ENCODE data around the gene MAOA.
"Not testable (repeated sequence)": the region's sequence is repeated elsewhere in the genome, so short reads cannot be mapped to it uniquely, and the experiment has no call there.

The MAOA gene

GRCh38 chrX:43718546-43718945, 62.4 kb downstream of the MAOA start:
- DNase-seq, result no peak

- DNase-seq, result no peak
Measured at GRCh38 chrX:43718956-43719355, 62.9 kb downstream of the MAOA start.

DNA sequence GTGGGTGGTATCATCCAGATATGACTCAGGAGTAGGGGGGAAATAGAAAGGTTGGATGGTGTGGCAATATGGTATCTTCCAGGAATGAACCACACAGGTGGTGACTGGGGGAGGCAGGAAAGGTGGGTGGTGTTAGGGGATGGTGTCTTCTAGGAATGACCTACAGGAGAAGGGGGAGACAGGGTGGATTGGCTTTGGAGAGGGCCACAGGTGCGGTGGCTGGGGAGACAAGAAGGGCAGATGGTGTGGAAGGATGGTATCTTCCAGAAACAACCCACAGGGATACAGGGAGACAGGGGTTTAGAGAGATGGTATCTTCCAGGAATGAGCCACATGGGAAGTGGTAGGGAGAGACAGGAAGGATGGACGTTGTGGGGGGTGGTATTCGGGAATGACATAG, 64.0 kb downstream of the MAOA start:
- DNase-seq, result no peak

GRCh38 chrX:43720961-43721360, 64.9 kb downstream of the MAOA start:
- no peak for DNase-seq

DNA sequence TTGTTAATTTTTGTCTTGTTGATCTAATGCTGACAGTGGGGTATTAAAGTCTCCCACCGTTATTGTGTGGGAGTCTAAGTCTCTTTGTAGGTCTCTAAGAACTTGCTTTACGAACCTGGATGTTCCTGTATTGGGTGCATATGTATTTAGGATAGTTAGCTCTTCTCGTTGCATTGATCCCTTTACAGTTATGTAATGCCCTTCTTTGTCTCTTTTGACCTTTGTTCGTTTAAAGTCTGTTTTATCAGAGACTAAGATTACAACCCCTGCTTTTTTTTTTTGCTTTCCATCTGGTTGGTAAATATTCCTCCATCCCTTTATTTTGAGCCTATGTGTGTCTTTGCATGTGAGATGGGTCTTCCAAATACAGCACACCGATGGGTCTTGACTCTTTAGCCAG, 69.1 kb downstream of the MAOA start:
- not testable (repeated sequence) for DNase-seq

- not testable (repeated sequence) for DNase-seq
Measured at GRCh38 chrX:43727254-43727653, 71.2 kb downstream of the MAOA start.

- no peak for DNase-seq
Measured at GRCh38 chrX:43728002-43728401, 71.9 kb downstream of the MAOA start.

DNA sequence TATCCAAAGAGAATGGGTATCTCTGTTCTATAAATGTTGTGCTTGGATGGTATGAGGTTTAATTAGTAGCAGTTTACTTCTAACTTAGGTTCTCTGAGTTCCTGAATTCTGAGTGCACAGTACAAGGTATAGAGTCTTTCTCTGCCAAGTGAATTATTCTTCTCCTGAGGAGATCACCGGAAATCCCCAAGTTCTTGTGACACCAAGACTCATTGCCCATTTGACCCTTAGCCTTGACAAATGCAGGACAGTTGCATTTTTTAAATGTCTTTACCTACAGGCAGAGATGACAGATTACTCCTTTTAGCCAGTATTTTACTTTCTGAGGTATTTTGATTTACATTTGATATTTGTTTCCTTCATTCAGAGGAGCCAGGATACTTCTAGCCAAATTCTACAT, 72.9 kb downstream of the MAOA start:
- no peak for DNase-seq

DNA sequence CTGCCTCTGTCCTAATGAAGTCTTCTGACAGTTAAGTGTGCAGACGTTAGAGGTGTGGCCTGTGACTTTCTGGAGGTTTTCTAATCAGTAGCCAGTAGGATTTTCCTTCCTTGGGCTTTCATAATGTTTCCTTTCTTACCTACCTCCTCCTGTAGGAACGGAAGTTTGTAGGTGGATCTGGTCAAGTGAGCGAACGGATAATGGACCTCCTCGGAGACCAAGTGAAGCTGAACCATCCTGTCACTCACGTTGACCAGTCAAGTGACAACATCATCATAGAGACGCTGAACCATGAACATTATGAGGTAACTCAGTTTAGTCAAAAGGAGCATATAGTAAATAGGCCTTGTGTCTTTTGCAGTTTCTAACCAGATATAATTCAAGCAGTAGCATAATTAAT, 75.0 kb downstream of the MAOA start:
- no peak for DNase-seq

- DNase-seq, result no peak
Measured at GRCh38 chrX:43733699-43734098, 77.6 kb downstream of the MAOA start.

- no peak for DNase-seq
Measured at GRCh38 chrX:43734444-43734843, 78.3 kb downstream of the MAOA start.

DNA sequence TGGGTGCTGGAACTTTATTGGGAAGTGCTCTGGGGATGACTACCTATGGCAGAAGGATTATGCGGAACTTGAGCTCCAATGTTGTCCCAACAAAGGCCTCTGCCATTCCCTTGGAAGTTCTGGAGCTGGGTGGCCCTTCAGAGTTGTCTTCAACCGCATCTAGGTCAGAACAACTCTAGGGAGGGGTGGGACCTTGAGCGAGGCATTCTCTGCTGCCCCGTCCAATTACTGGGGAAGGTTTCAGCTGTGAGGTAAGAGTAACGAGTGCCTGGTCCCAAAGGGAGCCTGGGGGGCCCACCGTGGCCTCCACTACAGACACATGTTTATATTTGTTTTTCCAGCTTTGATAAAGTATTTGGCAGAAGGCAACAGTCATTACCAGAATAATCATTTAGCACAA, 79.4 kb downstream of the MAOA start:
- no peak for DNase-seq

GRCh38 chrX:43735957-43736356, 79.9 kb downstream of the MAOA start:
- no peak for DNase-seq

DNA sequence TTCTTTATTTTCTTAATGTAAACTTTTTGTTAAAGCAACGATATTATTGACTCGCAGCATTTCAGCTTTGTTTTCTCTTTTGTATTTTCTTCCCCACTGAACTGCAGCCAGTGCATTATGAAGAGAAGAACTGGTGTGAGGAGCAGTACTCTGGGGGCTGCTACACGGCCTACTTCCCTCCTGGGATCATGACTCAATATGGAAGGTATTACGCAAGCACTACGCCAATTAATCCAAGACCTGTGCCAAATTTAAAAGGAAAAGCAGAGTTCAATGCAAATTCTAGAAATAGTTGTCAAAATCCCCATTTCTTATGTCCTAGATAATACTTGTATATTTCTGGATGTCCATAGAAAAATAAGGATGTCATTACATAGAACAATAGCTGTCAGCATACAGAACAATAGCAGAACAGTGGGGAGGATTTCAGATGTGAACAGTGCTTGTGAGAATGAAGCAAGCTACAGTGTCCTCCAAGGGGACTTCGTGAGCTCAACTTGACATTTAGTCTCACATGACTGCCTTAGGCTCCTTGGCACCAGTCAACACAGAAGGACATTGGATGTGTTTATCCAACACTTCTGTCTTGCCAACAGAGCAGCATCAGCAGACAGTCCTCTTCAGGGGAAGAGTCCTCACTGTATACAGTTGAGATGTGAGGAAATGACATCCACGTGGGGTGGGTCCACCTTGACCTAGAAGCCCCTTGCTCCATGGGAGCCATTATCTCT, 85.9 kb downstream of the MAOA start:
- no peak for DNase-seq

GRCh38 chrX:43743100-43743822, 87.2 kb downstream of the MAOA start:
- DNase-seq, result peak; percentile 2

- DNase-seq, result no peak
Measured at GRCh38 chrX:43744284-43744683, 88.2 kb downstream of the MAOA start.

DNA sequence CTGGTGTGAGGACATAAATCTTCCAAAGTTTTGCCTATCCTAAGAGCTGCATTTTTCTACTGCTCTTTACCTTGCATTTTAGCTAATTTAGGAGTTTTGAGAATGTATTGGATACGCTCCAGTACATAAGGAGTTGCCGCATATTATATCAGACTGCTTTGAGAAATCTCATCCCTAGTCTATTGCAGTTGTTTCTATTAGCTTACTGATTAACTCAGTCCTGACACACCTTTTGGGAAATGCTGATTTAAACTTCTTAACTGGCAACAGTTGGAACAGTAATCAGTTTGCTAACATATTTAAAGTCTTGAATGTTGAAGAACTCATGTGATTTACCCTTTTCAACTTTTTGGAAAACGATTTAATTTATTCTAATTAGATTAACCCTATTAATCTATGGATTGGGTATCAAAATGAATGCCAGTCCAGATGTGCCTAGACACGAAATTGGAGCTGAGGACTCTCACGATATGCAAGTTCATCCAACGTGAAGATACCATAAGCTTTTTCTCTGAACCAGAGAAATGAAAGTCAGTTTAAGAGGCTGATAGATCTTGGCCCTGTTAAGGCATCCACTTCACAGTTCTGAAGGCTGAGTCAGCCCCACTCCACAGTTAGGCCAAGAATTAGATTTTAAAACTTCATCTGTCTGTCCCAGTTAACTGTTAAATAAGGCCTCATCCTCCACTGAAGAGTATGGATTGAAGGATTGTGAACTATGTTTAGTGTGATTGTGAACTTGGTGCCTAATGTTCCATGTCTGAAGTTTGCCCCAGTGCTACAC, 90.0 kb downstream of the MAOA start:
- no peak for DNase-seq

DNA sequence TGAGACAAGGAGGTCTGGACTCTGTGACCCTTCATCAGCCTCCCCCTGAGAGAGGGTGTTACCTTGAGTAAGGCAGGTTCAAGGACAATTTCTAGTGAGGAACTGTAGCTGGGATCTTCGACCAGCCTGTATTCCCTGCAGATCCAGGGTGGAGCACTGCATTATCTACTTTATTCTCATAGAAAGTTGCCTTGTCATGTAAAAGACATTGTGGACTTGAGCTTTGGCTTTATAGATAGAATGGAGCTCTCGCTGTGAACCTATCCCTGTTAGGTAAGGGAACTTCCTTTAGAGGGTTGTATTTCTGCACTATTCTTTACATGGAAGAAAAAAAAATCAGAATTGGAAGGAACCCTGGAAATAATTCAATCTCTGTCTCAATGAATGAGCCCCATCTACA, 91.4 kb downstream of the MAOA start:
- DNase-seq, result no peak

- DNase-seq, result peak; percentile 38
Measured at GRCh38 chrX:43750248-43750676, 94.2 kb downstream of the MAOA start.

DNA sequence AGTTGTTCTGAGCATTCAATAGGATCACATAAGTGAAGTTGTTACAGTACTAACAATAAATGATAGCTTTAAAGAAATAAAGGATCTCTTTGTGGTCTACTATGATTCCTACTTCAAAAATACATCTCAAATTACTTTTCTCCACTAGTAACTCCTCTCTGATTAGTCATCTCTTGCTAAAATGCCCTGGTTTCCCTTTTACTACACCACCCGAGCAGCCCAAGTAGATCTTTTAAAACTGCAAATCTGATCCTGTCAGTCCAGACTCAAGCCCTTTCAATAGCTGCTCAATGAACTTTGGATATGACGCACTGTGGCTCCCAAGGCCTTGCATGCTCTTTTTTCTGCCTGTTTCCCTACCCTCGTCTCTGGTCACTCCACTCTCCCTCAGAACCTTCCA, 97.5 kb downstream of the MAOA start:
- DNase-seq, result no peak

DNA sequence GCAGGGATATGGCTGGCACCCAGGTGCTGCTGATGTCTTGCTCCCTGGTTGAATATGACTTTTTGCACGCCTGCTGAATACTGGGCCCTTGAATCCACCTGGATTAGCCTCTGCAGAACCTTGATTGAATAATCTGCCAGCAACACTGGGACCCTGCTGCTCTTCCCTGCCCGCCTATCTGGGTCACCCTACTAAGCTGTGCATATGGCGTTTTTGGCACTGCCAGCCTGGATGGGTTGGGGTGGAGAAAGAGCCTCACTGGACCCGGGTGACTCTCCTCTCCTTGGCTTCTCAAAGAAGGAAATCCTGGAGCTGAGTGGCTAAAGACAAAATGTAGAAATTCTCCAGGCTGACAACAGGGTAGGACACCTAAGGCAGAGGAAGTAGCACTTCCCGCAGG, 100.0 kb downstream of the MAOA start:
- no peak for DNase-seq

DNA sequence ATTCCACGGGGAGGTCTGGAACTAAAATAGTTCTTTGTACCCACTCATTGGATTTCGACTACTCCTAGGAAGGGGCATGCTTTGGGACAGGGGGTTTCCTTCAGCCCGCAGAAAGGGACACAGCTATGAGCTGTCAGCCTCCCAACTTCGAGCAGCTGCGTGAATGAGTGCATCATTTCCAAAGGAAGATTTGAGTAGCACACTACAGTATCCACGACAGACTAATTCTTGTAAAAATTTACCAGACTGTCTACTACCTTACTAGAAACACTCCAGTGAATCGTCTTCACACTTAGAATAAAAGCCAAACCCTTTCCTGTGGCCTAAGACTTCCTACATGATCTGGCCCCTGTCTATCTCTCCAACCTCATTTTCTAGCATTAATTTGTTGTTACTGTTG, 101.9 kb downstream of the MAOA start:
- no peak for DNase-seq

DNA sequence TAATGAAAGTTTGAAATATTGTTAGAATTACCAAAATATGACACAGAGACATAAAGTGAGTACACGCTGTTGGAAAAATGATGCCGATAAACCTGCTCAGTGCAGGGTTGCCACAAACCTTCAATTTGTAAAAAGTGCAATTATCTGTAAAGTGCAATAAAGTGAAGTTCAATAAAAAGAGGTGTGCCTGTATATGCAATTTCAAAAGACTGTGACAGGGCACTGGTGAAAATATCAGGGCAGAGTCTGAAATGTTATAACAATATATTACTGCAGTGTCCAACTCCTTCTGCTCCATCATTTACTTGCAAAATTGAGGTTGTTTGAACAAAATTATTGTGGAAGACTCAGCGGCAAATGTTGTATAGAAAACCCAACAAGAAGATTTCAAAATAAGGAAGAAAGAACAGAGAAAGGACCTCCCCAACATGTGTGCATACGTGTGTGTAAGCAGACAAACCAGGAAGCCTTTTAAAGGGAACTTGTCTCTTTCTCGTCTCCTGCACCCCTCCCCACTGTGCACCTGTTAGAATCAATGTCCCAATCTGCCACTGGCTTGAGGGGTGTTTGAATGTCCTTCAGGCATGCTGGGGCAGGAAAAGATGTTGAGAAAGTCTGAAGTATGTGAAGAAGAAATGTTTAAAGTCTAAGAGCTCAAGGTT, 130.0 kb downstream of the MAOA start:
- no peak for DNase-seq
